HG02852 (cell line): ENCODE measurements around the gene WDR33.
"Not testable (repeated sequence)": the region's sequence is repeated elsewhere in the genome, so short reads cannot be mapped to it uniquely, and the experiment has no call there.

ENCODE experiments used
- ATAC-seq: cut with Tn5 transposase; IDR thresholded peaks from one replicate; pipeline ENCODE4 v1.9.1; 2021; ENCODE audit warnings: mild to moderate bottlenecking, moderate library complexity; ENCODE audit not compliant: unreplicated experiment

Gene WDR33

GRCh38 chr2:127810619-127811396, at the start of gene WDR33:
Gene WDR33 (minus strand): TSS chr2:127811171. CDS start chr2:127770981, 40,190 bp downstream.
- peak; percentile 99 for ATAC-seq

DNA sequence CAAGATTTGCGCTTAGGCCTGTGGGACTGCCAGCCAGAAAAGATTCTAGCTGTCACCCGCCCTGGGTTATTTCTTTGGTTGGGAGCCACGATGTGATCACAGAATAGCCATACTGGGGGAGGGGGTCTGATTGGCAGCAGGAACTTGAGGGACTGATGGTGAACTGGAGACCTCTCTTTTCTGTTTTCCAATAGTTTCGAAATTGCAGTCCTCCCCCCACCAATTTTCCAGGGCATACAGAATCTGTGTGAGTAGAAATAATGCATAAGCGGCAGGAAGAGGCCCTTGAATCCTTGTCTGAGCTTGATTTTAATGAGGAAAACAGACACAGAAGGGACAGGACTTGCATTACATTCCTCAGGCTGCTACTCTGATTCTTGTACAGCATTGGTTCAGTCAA, 49.2 kb upstream of the WDR33 start:
- no peak for ATAC-seq

GRCh38 chr2:127859712-127860085, 48.7 kb upstream of the WDR33 start:
- no peak for ATAC-seq

DNA sequence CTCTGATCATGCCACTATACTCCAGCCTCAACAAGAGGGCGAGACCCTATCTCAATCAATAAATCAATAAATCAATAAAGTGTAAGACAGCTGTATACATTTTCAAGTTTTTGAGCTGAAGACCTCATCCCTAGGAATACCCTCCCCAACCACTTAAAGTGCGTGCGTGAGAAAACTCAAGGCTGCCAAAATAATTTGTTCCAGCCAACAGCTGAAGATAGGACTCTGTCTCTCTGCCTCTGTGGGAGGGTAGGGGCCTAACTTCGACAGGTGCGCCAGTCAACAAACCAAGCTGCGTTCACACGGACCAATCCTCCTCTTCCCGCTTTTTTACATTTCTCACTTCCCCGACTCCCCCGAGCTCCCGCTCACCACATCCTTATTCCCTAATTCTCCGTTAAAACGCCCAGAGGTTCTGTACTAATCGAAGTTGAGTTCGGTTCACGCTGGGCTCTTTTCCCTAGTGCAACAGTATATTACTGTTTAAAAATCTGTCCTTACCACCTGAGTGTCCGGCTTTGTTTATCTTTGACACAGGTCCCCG, 46.4 kb upstream of the WDR33 start:
- ATAC-seq, result peak; percentile 17

DNA sequence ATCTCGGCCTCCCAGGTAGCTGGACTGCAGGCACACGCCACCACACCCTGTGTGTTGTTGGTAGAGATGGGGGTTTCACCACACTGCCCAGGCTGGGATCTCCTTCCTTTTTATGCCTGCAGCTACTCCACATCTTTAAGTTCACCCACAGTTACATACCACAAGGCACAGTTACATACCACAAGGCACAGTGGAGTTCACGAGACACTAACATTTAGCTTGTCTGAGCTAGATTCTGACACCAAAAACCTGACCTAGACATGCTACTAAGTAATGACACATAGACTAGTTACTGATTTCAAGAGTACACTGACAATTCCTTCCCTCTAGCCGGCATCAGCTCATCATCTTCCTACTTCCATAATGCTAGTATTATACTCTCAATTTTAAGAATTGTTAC, 42.7 kb upstream of the WDR33 start:
- ATAC-seq, result no peak

DNA sequence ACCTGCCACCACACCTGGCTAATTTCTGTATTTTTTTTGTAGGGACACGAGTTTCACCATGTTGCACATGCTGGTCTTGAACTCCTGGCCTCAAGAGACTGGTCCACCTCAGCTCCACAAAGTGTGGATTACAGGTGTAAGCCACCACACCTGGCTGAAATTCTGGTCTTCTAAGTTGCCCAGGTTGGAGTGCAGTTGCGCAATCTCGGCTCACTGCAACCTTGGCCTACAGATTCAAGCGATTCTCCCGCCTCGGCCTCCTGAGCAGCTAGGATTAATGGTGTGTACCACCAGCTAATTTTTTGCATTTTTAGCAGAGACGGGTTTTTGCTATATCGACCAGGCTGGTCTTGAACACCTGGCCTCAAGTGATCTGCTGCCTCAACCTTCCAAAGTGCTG, 41.4 kb upstream of the WDR33 start:
- no peak for ATAC-seq

DNA sequence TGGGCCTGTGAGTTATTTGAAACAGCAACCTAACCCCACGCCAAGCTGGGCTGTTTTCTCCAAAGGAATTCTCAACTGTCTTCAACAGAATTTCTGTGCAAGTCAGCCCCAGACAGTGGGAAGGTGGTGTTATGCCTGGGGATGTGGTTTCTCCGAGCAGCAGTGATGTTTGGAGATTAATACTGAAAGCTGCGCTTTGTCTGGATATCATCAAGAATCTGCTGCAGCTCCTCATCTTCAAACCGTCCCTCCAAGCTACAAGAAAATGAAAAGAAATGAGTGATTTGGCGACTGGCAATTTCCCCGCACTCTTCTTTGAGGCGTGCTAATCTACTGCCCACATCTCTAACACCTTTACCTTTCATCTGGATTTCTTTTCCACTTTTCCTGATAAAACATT, 37.0 kb upstream of the WDR33 start:
- no peak for ATAC-seq

DNA sequence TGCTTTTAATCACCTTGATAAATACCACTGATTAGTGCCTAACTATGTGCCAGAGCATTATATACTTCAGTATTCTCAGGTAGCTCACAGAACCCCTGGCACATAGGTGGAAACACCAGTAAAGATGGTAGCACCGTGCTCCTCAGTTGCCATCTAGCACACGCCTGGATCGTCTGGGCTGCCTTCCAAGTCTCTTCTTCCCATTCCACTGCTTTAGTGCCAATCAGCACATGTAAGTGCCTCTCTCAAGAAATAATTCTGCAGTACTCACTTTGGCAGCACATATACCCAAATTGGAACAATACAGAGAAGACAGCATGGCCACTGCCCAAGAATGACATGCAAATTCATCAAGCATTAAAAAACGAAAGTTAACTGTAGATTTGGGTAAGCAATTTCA, 34.0 kb upstream of the WDR33 start:
- ATAC-seq, result no peak

DNA sequence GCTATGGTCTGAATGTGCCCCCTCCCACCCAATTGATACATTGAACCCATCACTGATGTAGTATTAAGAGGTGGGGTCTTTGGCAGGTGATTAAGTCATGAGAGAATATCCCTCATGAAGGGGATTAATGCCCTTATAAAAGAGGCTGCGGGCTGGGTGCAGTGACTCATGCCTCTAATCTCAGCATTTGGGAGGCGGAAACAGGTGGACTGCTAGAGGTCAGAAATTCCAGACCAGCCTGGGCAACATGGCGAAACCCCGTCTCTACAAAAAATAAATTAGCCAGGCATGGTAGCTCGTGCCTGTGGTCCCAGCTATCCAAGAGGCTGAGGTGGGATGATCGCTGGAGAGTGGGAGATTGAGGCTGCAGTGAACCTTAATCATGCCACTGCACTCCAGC, 32.7 kb upstream of the WDR33 start:
- no peak for ATAC-seq

GRCh38 chr2:127841466-127842178, 30.7 kb upstream of the WDR33 start:
- no peak for ATAC-seq

- no peak for ATAC-seq
Observed at GRCh38 chr2:127840893-127841292, 29.9 kb upstream of the WDR33 start.

- no peak for ATAC-seq
Observed at GRCh38 chr2:127834951-127835350, 24.0 kb upstream of the WDR33 start.

GRCh38 chr2:127829845-127830246, 18.9 kb upstream of the WDR33 start:
- peak; percentile 99 for ATAC-seq

GRCh38 chr2:127826708-127827107, 15.7 kb upstream of the WDR33 start:
- not testable (repeated sequence) for ATAC-seq

GRCh38 chr2:127826047-127826446, 15.1 kb upstream of the WDR33 start:
- no peak for ATAC-seq

DNA sequence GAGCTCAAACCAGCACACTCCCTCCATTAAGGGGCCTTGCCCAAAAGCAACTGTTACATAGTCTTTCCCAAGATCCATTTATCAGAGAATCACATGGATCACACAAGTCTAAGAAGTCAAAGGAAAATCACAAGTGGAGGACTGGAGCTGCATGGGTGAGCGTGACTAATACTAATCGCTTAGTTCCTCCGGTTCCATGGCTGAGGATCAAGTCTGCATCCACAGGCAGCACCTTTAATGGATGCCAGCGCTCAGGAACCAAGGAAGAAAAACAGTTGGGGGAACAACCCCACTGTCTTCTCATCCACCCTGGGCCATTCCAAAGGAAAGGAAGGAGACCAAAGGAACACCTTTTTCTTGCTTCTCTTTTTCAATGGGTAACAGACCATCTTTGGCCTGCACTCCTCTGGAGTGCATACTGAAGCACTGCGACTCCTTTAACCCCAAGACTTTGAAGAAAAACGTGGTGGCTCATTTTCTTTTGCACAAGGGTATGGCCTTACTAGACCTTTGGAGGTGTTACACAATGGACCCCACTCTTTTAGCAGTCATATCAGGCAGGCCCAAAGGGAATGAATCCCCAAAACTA, 9.2 kb upstream of the WDR33 start:
- ATAC-seq, result no peak

DNA sequence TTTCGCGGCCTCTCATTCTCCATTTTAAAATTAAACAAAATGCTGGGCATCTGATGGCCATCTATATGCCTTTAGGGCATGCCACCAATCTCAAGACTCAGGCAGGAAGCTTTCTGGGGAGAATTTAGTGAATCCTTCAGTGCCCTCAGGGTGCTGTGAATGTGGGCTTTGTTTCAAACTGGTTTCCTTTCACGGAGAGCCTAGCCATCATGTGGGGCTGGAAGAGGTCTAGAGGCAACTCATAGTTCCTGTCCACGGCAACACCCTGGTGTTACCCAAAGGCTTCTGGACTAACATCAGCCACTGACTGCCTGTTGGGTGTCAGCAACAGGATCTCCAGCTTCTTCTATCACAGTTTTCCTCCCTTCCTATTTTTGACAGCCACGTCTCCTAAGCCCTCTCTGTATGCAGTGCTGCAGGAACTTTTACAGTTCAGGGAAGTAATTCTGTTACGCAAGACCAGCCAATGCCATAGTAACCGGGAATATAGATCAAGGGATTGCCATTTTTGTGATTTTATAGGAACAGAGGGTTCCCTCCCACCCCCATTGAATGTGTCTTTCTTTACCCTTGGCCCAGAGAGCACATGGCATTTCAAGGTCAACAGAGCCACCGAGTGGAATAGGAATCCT, 7.9 kb upstream of the WDR33 start:
- no peak for ATAC-seq

GRCh38 chr2:127818241-127818640, 7.3 kb upstream of the WDR33 start:
- no peak for ATAC-seq

DNA sequence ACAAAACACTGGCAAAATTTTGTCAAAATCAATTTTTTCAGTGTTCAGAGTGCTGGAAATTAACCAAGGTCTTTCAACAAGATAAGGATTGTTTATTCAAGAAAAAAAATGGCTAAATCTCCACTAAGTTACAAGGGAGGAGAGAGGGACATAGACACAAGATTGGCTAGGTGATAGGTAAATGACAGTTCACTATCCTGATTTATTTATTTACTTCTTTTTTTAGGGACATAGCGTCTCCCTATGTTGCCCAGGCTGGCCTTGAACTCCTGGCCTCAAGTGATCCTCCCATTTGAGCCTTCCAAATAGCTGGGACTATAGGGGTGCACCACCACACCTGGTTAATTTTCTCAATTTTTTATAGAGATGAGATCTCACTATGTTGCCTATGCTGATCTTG, 3.7 kb upstream of the WDR33 start:
- ATAC-seq, result no peak

GRCh38 chr2:127812441-127812840, 1.5 kb upstream of the WDR33 start:
- not testable (repeated sequence) for ATAC-seq
